K562 (cell line): ENCODE data around the gene CD52. TPM values are rescaled to one million over a fixed set of nuclear protein-coding genes. Genes with fewer than 3 reads are reported as not detected.

Experiments used
- BDP1 ChIP-seq: IDR thresholded peaks from 3 replicates; pipeline ENCODE4 v1.6.1; 2011; ENCODE audit not compliant: insufficient read length, insufficient read depth
- ERF ChIP-seq: fragments of 450-650 bp; formaldehyde crosslinking; IDR thresholded peaks from 2 replicates; pipeline ENCODE4 v1.4.0; 2020; ENCODE audit warnings: mild to moderate bottlenecking, mixed read lengths
- IFI16 ChIP-seq: fragments of 250-450 bp; sonication (Bioruptor Pico); IDR thresholded peaks from 2 replicates; pipeline ENCODE4 v2.1.2; 2022; ENCODE audit warnings: mild to moderate bottlenecking, inconsistent platforms
- KDM4B ChIP-seq, 2 experiments: fragments of 450-650 bp in 1 of 2; sonication (generic) in 1 of 2; IDR thresholded peaks; 2 replicates each; pipeline ENCODE4 v1.6.1; 2016 to 2017; ENCODE audit warnings: borderline replicate concordance in 2 of 2, antibody characterized with exemption in 1 of 2, low read depth in 1 of 2, mild to moderate bottlenecking in 1 of 2
- KDM5B ChIP-seq: fragments of 200-600 bp; sonication (generic); IDR thresholded peaks from 2 replicates; pipeline ENCODE4 v1.6.1; 2012; ENCODE audit warnings: low read depth, mild to moderate bottlenecking, moderate library complexity, low read length, control low read depth, inconsistent platforms; ENCODE audit not compliant: insufficient replicate concordance
- SMAD4 ChIP-seq: fragments of 250-450 bp; sonication (Bioruptor Pico); conservative IDR thresholded peaks from 2 replicates; pipeline ENCODE4 v1.8.0; 2021; ENCODE audit warnings: inconsistent platforms, mild to moderate bottlenecking, moderate library complexity
- TOE1 ChIP-seq, 2 experiments: fragments of 450-650 bp in 1 of 2; sonication (generic) in 1 of 2; formaldehyde crosslinking in 1 of 2; IDR thresholded peaks; 2 replicates each; pipeline versions ENCODE4 v1.7.1 to v1.8.0; 2016 to 2022; ENCODE audit warnings: borderline replicate concordance in 2 of 2, mild to moderate bottlenecking in 2 of 2, antibody characterized with exemption in 1 of 2, inconsistent platforms in 1 of 2, low read depth in 1 of 2, missing genetic modification reagents in 1 of 2, moderate library complexity in 1 of 2
- WHSC1 ChIP-seq: IDR thresholded peaks from one replicate; pipeline ENCODE4 v1.6.1; 2012; ENCODE audit warnings: low read length, control low read depth, inconsistent platforms
- ZNF143 ChIP-seq: sonication (generic); formaldehyde crosslinking; IDR thresholded peaks from 2 replicates; pipeline ENCODE4 v1.9.0; 2022; ENCODE audit warnings: mild to moderate bottlenecking, missing genetic modification reagents
- ZNF175 ChIP-seq: fragments of 200-800 bp; sonication (Bioruptor generic); IDR thresholded peaks from 2 replicates; pipeline ENCODE4 v1.6.1; 2016; ENCODE audit warnings: low read depth, mild to moderate bottlenecking, missing genetic modification characterization, missing compliant biosample characterization
- ZNF217 ChIP-seq: sonication (generic); formaldehyde crosslinking; IDR thresholded peaks from 2 replicates; pipeline ENCODE4 v1.8.0; 2022; ENCODE audit warnings: mild to moderate bottlenecking, missing genetic modification reagents
- ZNF263 ChIP-seq: sonication (generic); formaldehyde crosslinking; IDR thresholded peaks from 2 replicates; pipeline ENCODE4 v1.8.0; 2022; ENCODE audit warnings: mild to moderate bottlenecking, missing genetic modification reagents, borderline replicate concordance
- ZNF780A ChIP-seq: fragments of 250-450 bp; sonication (Bioruptor Pico); IDR thresholded peaks from 2 replicates; pipeline ENCODE4 v1.5.0; 2021; ENCODE audit warnings: mild to moderate bottlenecking
- polyA plus RNA-seq, 8 experiments: library from polyadenylated mRNA; depleted of rRNA in 4 of 8; stranded (reverse) in 5 of 8; unstranded in 3 of 8; fragments of >200 nt; fragmentation: Nextera tagmentation in 2 of 8; fragmentation: Illumina TruSeq in 1 of 8; extraction: Ambion mirVana in 2 of 8; extraction: Trizol in 1 of 8; gene quantifications; 2 replicates each; pipeline versions ENCODE4 v1.2.1 to v1.2.3, GENCODE V29; 2011 to 2014; ENCODE audit warnings: inconsistent platforms in 1 of 8, missing spikeins in 1 of 8
- total RNA-seq, 7 experiments: library from RNA; depleted of rRNA in 6 of 7; stranded (reverse); fragments of >200 nt in 6 of 7; fragmentation: Illumina TruSeq in 2 of 7; extraction: Trizol in 2 of 7; gene quantifications; 2 replicates each; pipeline versions ENCODE4 v1.2.1 to v1.2.3, GENCODE V29; 2011 to 2021; ENCODE audit warnings: low replicate concordance in 1 of 7
- TF ChIP-seq, protein P1 (sequence below): fragments of 450-650 bp; IDR thresholded peaks from 2 replicates; pipeline ENCODE4 v1.6.1; 2017; ENCODE audit warnings: antibody characterized with exemption
- TF ChIP-seq, protein P2 (sequence below): fragments of 250-450 bp; sonication (Bioruptor Pico); IDR thresholded peaks from 2 replicates; pipeline ENCODE4 v1.5.0; 2021
- TF ChIP-seq, protein P3 (sequence below): fragments of 450-650 bp; IDR thresholded peaks from 2 replicates; pipeline ENCODE4 v1.7.1; 2018; ENCODE audit warnings: mild to moderate bottlenecking, low read depth; ENCODE audit not compliant: partially characterized antibody
- TF ChIP-seq, protein P4 (sequence below): fragments of 450-650 bp; IDR thresholded peaks from one replicate; pipeline ENCODE4 v1.6.1; 2018; ENCODE audit warnings: mild to moderate bottlenecking, moderate library complexity; ENCODE audit not compliant: partially characterized antibody

Gene CD52
- total and polyA plus RNA-seq, 9 of the 15 experiments (the other 6 are each of a cell fraction or from before 2014, with no cell fraction given), result 34.9 to 488 (median 173) TPM

DNA sequence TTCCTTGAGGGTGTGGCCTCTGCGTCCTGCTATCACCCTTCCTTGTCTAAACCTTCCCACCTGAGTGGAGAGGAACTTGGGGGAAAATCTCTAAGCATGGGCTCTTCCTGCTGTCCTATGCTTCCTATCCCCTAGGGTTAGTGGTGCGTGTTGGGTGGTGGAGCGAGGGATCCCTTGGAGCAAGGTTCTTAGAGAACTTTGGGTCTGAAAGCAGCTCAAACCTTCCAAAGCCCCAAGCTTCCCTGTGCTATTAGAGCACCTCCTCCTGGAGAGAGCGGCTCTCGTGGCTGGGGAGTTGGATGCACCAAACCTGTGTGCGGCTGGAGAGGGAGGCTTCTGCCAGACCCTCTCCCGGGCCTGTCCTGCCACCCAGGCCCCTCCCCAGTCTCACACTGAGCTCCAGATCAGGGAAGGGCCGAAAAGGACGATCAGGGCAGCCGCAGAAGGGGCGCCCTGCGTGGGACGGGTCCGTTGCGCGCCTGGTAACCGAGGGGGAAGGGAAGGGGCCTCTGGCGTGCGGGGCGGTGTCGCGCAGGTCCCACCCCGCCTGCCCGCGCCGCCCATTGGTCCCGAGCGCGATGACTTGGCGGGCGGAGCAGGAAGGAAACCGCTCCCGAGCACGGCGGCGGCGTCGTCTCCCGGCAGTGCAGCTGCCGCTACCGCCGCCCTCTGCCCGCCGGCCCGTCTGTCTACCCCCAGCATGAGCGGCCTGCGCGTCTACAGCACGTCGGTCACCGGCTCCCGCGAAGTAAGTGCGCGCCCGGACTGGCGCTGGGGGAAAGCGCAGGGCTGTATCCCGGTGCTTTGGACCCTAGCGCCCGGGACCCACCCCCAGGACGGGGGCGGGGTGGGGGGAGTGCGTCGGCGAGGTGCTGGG, 38.1 kb upstream of the CD52 start, which contains the start of gene SH3BGRL3 (continued):
- TF ChIP-seq, protein P1, sequence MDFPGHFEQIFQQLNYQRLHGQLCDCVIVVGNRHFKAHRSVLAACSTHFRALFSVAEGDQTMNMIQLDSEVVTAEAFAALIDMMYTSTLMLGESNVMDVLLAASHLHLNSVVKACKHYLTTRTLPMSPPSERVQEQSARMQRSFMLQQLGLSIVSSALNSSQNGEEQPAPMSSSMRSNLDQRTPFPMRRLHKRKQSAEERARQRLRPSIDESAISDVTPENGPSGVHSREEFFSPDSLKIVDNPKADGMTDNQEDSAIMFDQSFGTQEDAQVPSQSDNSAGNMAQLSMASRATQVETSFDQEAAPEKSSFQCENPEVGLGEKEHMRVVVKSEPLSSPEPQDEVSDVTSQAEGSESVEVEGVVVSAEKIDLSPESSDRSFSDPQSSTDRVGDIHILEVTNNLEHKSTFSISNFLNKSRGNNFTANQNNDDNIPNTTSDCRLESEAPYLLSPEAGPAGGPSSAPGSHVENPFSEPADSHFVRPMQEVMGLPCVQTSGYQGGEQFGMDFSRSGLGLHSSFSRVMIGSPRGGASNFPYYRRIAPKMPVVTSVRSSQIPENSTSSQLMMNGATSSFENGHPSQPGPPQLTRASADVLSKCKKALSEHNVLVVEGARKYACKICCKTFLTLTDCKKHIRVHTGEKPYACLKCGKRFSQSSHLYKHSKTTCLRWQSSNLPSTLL, result no peak
- TF ChIP-seq ZNF217 (no peak), SMAD4 (CRISPR knock-in tag) (peak; percentile 81), ZNF175 (CRISPR knock-in tag) (no peak; the same call in 1 of the 2 replicates), ERF (CRISPR knock-in tag) (peak; percentile 14), TOE1 (IDR thresholded peaks at IDR 0.05; ENCODE audit: borderline replicate concordance) (peak; percentile 56; the same call in 1 of the 2 replicates), TOE1 (CRISPR knock-in tag; IDR thresholded peaks at IDR 0.05; ENCODE audit: borderline replicate concordance, low read depth) (peak; percentile 87; the same call in 1 of the 2 replicates), WHSC1 (no peak), ZNF780A (CRISPR knock-in tag) (no peak), KDM4B (IDR thresholded peaks at IDR 0.05; ENCODE audit: borderline replicate concordance in 2 of 2, low read depth in 1 of 2) (0 out of 4 replicates have a peak, but pooled peaks of 1 of the 2 experiments have one; percentile 25), ZNF143 (CRISPR knock-in tag) (no peak), BDP1 (no peak), IFI16 (CRISPR knock-in tag) (no peak), KDM5B (no peak), ZNF263 (peak; percentile 47; the same call in 1 of the 2 replicates)
- TF ChIP-seq, protein P2, sequence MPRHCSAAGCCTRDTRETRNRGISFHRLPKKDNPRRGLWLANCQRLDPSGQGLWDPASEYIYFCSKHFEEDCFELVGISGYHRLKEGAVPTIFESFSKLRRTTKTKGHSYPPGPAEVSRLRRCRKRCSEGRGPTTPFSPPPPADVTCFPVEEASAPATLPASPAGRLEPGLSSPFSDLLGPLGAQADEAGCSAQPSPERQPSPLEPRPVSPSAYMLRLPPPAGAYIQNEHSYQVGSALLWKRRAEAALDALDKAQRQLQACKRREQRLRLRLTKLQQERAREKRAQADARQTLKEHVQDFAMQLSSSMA (CRISPR knock-in tag), result peak; percentile 90; the same call in 1 of the 2 replicates
- TF ChIP-seq, protein P3, sequence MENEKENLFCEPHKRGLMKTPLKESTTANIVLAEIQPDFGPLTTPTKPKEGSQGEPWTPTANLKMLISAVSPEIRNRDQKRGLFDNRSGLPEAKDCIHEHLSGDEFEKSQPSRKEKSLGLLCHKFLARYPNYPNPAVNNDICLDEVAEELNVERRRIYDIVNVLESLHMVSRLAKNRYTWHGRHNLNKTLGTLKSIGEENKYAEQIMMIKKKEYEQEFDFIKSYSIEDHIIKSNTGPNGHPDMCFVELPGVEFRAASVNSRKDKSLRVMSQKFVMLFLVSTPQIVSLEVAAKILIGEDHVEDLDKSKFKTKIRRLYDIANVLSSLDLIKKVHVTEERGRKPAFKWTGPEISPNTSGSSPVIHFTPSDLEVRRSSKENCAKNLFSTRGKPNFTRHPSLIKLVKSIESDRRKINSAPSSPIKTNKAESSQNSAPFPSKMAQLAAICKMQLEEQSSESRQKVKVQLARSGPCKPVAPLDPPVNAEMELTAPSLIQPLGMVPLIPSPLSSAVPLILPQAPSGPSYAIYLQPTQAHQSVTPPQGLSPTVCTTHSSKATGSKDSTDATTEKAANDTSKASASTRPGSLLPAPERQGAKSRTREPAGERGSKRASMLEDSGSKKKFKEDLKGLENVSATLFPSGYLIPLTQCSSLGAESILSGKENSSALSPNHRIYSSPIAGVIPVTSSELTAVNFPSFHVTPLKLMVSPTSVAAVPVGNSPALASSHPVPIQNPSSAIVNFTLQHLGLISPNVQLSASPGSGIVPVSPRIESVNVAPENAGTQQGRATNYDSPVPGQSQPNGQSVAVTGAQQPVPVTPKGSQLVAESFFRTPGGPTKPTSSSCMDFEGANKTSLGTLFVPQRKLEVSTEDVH, result peak; percentile 76
- TF ChIP-seq, protein P4, sequence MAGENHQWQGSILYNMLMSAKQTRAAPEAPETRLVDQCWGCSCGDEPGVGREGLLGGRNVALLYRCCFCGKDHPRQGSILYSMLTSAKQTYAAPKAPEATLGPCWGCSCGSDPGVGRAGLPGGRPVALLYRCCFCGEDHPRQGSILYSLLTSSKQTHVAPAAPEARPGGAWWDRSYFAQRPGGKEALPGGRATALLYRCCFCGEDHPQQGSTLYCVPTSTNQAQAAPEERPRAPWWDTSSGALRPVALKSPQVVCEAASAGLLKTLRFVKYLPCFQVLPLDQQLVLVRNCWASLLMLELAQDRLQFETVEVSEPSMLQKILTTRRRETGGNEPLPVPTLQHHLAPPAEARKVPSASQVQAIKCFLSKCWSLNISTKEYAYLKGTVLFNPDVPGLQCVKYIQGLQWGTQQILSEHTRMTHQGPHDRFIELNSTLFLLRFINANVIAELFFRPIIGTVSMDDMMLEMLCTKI, result no peak
